GM08714 (cell line): ENCODE measurements around the gene PLD5.

Source experiments
- H3K4me3 ChIP-seq: fragments of 200-500 bp; sonication (Bioruptor generic); 2 replicates; pipeline ENCODE4 v1.5.1; 2014; ENCODE audit warnings: mild to moderate bottlenecking, low read length, inconsistent platforms
- ZNF274 ChIP-seq: IDR thresholded peaks from 2 replicates; pipeline ENCODE4 v1.6.1; 2012; ENCODE audit warnings: mild to moderate bottlenecking, low read depth, low read length

PLD5 gene

GRCh38 chr1:242199776-242200458 is 324.6 kb downstream of the PLD5 start:
- no peak overlapping the region for H3K4me3 ChIP-seq
- no peak for TF ChIP-seq ZNF274

DNA sequence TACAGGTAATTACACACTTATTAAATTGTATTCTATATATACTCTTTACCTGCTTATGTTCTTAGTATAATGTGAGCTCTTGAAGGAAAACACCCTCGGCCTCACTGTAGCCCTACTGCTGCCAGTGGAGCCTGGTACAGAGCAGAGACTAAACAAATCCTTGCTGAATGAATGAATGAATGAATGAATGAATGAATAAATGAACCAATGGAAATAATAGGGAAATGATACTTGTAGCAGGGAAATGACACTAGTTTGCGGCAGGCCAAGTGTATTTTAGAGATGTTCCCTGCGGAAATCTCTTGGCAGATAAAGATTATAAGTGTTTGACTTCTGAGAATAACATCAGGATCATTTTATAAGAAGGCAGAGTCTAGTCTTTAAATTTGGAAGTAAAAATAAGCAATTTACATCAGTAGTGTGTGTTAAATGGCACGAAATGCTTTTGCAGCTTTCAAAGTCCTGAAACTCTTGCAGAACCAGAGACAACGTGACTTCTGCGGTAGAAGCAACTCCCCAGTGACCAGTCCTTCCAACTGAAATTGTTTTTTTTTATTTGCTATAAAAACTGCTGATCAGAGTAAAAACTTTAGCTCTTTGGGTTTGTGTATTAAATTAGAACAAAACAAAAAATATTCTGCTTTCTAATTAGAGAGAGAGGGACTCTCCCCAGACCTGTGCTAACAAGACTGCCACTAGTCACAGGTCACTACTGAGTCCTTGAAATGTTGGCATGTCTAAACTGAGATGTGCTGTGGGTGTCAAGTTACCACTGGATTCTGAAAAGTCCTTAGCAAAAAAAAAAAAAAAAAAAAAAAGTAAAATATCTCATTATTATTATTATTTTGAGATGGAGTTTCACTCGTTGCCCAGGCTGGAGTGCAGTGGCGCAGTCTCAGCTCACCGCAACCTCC is 326.3 kb downstream of the PLD5 start:
- TF ChIP-seq ZNF274, result no peak
- H3K4me3 ChIP-seq, result no peak overlapping the region

- TF ChIP-seq ZNF274, result no peak
These were observed 327.6 kb downstream of the PLD5 start for GRCh38 chr1:242196914-242197313.

GRCh38 chr1:242196101-242196500 is 328.4 kb downstream of the PLD5 start:
- no peak for TF ChIP-seq ZNF274
- H3K4me3 ChIP-seq, result no peak overlapping the region

More at GRCh38 chr1:242196914-242197313, 327.6 kb downstream of the PLD5 start:
- H3K4me3 ChIP-seq, result no peak overlapping the region

- no peak overlapping the region for H3K4me3 ChIP-seq
- TF ChIP-seq ZNF274, result no peak
These were observed 334.9 kb downstream of the PLD5 start for GRCh38 chr1:242189591-242189990.

GRCh38 chr1:242187816-242188215 is 336.7 kb downstream of the PLD5 start:
- H3K4me3 ChIP-seq, result no peak overlapping the region
- TF ChIP-seq ZNF274, result no peak

DNA sequence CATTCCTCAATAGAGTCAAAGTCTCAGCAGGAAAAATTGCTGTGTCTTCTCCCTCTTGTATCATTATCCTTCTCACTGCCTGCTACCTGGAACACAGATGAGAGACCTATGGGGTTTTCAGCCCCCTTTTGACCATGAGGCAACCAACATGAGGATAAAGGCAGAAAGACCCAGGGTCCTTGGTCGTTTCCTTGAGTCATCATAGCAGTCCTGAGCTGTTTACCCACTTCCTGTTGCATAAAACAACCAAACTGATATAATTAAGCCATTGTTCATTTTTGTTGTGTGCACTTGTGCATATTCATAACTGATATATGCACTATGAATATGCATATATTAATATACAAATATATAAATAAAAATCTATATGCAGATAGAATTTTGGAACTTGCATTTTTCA is 337.3 kb downstream of the PLD5 start:
- H3K4me3 ChIP-seq, result no peak overlapping the region
- TF ChIP-seq ZNF274, result no peak

GRCh38 chr1:242185731-242186130 is 338.8 kb downstream of the PLD5 start:
- no peak for TF ChIP-seq ZNF274
- H3K4me3 ChIP-seq, result no peak overlapping the region

- H3K4me3 ChIP-seq, result no peak overlapping the region
- no peak for TF ChIP-seq ZNF274
These were observed 339.5 kb downstream of the PLD5 start for GRCh38 chr1:242184955-242185354.

- H3K4me3 ChIP-seq, result peak overlapping the region; percentile 43; the same call in 1 of the 2 replicates
These were observed 344.7 kb downstream of the PLD5 start for GRCh38 chr1:242179767-242180166.

- no peak for TF ChIP-seq ZNF274
- no peak overlapping the region for H3K4me3 ChIP-seq
These were observed 345.4 kb downstream of the PLD5 start for GRCh38 chr1:242178924-242179708.

DNA sequence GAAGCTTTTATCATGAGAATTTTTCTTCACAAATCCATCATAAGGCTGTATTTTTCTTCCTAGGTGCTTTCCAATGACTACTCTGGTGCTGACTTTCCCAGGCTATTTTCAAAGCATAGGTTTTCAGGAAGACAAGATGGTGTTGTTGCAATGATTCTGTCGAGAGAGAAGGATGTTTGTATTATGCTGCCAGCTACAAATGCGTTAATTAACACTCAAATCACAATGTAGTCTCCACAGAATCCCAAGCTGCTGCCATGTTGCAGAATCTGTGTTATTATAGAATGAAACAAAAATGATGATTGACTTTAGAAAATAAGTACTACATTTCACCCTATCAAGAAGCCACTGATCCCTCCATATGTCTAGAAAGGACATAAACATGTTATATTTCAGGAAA is 346.1 kb downstream of the PLD5 start:
- no peak for TF ChIP-seq ZNF274

GRCh38 chr1:242162140-242162539 is 362.4 kb downstream of the PLD5 start:
- no peak for TF ChIP-seq ZNF274
- H3K4me3 ChIP-seq, result no peak overlapping the region

More for the DNA sequence above, 346.1 kb downstream of the PLD5 start:
- H3K4me3 ChIP-seq, result no peak overlapping the region

- H3K4me3 ChIP-seq, result no peak overlapping the region
- no peak for TF ChIP-seq ZNF274
These were observed 377.2 kb downstream of the PLD5 start for GRCh38 chr1:242147096-242147976.
